GM23338 (cell line): ENCODE measurements around the gene RAD51B. TPM values are rescaled to one million over a fixed set of nuclear protein-coding genes. Genes with fewer than 3 reads are reported as not detected.

Experiments used
- ATAC-seq: fragments of 200-7000 bp; cut with Tn5 transposase; 3 replicates; pipeline ENCODE4 v1.9.1; 2020
- DNase-seq: peaks from one replicate; pipeline ENCODE4 v3.0.0-alpha.2; 2015; ENCODE audit warnings: low spot score
- H2AFZ ChIP-seq: fragments of 200-600 bp; sonication (generic); 2 replicates; pipeline ENCODE4 v1.8.0; 2016; ENCODE audit warnings: antibody characterized with exemption, mild to moderate bottlenecking, moderate library complexity
- H3F3A ChIP-seq: fragments of 200-600 bp; sonication (generic); replicated peaks from 2 replicates; pipeline ENCODE4 v1.8.0; 2017; ENCODE audit warnings: antibody characterized with exemption, mixed run types, low read depth
- H3K27ac ChIP-seq: fragments of 200-600 bp; sonication (generic); 2 replicates; pipeline ENCODE4 v1.6.1; 2016; ENCODE audit warnings: low read depth
- H3K27me3 ChIP-seq: fragments of 200-600 bp; sonication (generic); 2 replicates; pipeline ENCODE4 v1.8.0; 2016; ENCODE audit warnings: mild to moderate bottlenecking, mixed run types, moderate library complexity; ENCODE audit not compliant: insufficient read depth
- H3K36me3 ChIP-seq: fragments of 200-600 bp; sonication (generic); 2 replicates; pipeline ENCODE4 v1.8.0; 2016; ENCODE audit warnings: mild to moderate bottlenecking; ENCODE audit not compliant: insufficient read depth
- H3K4me1 ChIP-seq: fragments of 200-600 bp; sonication (generic); 2 replicates; pipeline ENCODE4 v1.8.0; 2016; ENCODE audit warnings: mild to moderate bottlenecking, moderate library complexity; ENCODE audit not compliant: insufficient read depth
- H3K4me2 ChIP-seq: fragments of 200-600 bp; sonication (generic); 2 replicates; pipeline ENCODE4 v1.7.1; 2017; ENCODE audit warnings: mixed run types
- H3K4me3 ChIP-seq: fragments of 200-600 bp; sonication (generic); 2 replicates; pipeline ENCODE4 v1.6.1; 2016; ENCODE audit warnings: mixed run types
- H3K79me2 ChIP-seq: fragments of 200-600 bp; sonication (generic); replicated peaks from 2 replicates; pipeline ENCODE4 v1.8.0; 2017; ENCODE audit warnings: mild to moderate bottlenecking; ENCODE audit not compliant: insufficient read depth
- H3K9me2 ChIP-seq: fragments of 200-600 bp; sonication (generic); 2 replicates; pipeline ENCODE4 v1.8.0; 2017; ENCODE audit not compliant: insufficient read depth
- H4K20me1 ChIP-seq: fragments of 200-600 bp; sonication (generic); replicated peaks from 2 replicates; pipeline ENCODE4 v1.8.0; 2017; ENCODE audit warnings: mild to moderate bottlenecking; ENCODE audit not compliant: insufficient read depth
- H3K27ac Mint-ChIP-seq: 2 replicates; pipeline ENCODE4 v1.8.0; 2020; ENCODE audit warnings: inconsistent platforms, mild to moderate bottlenecking, moderate library complexity, mixed read lengths
- H3K27me3 Mint-ChIP-seq: 3 replicates; pipeline ENCODE4 v1.8.0; 2022; ENCODE audit warnings: low read depth, mild to moderate bottlenecking, moderate library complexity, mixed read lengths, inconsistent platforms; ENCODE audit not compliant: insufficient read depth, poor library complexity
- H3K36me3 Mint-ChIP-seq: 3 replicates; pipeline ENCODE4 v1.8.0; 2021; ENCODE audit warnings: low read depth, mild to moderate bottlenecking, inconsistent platforms, moderate library complexity, mixed read lengths
- H3K4me1 Mint-ChIP-seq: 3 replicates; pipeline ENCODE4 v1.8.0; 2020; ENCODE audit warnings: mild to moderate bottlenecking, inconsistent platforms, mixed read lengths
- H3K4me3 Mint-ChIP-seq: 3 replicates; pipeline ENCODE4 v1.8.0; 2021; ENCODE audit warnings: moderate library complexity, mild to moderate bottlenecking, inconsistent platforms, mixed read lengths
- H3K9me3 Mint-ChIP-seq: 3 replicates; pipeline ENCODE4 v1.8.0; 2020; ENCODE audit warnings: moderate library complexity, mild to moderate bottlenecking, inconsistent platforms, mixed read lengths
- CREB1 ChIP-seq: fragments of 250-450 bp; sonication (Bioruptor Pico); IDR thresholded peaks from 2 replicates; pipeline ENCODE4 v1.5.0; 2020; ENCODE audit warnings: low read depth, mild to moderate bottlenecking, moderate library complexity
- ETS1 ChIP-seq: IDR thresholded peaks from 2 replicates; pipeline ENCODE4 v1.6.1; 2016; ENCODE audit warnings: antibody characterized with exemption
- EZH2 ChIP-seq: fragments of 200-600 bp; sonication (generic); IDR thresholded peaks from one replicate; pipeline ENCODE4 v1.8.0; 2017; ENCODE audit warnings: antibody characterized with exemption, mild to moderate bottlenecking, low read depth; ENCODE audit not compliant: unreplicated experiment
- EZH2phosphoT487 ChIP-seq: fragments of 200-600 bp; sonication (generic); IDR thresholded peaks from one replicate; pipeline ENCODE4 v1.8.1; 2018; ENCODE audit warnings: antibody characterized with exemption; ENCODE audit not compliant: unreplicated experiment
- JUNB ChIP-seq: IDR thresholded peaks from one replicate; pipeline ENCODE4 v1.6.1; 2016; ENCODE audit warnings: antibody characterized with exemption; ENCODE audit not compliant: unreplicated experiment
- POLR2AphosphoS5 ChIP-seq: IDR thresholded peaks from 2 replicates; pipeline ENCODE4 v1.6.1; 2016; ENCODE audit warnings: antibody characterized with exemption, low read depth
- ZNF114 ChIP-seq: fragments of 250-450 bp; sonication (Bioruptor Pico); IDR thresholded peaks from 2 replicates; pipeline ENCODE4 v1.5.0; 2020; ENCODE audit warnings: mild to moderate bottlenecking, moderate library complexity
- ZNF331 ChIP-seq: fragments of 250-450 bp; sonication (Bioruptor Pico); IDR thresholded peaks from 2 replicates; pipeline ENCODE4 v1.5.0; 2020; ENCODE audit warnings: low read depth, mild to moderate bottlenecking, moderate library complexity
- polyA plus RNA-seq: library from polyadenylated mRNA; unstranded; fragments of >200 nt; fragmentation: Nextera tagmentation; extraction: Ambion mirVana; gene quantifications from 2 replicates; pipeline ENCODE4 v1.2.1, GENCODE V29; 2016
- total RNA-seq: library from RNA; depleted of rRNA; stranded (reverse); fragments of >200 nt; shearing (Covaris generic); gene quantifications from 2 replicates; pipeline ENCODE4 v1.2.3, GENCODE V29; 2014
- TF ChIP-seq, protein P1 (sequence below): fragments of 250-450 bp; sonication (Bioruptor Pico); IDR thresholded peaks from 2 replicates; pipeline ENCODE4 v1.5.0; 2020; ENCODE audit warnings: mild to moderate bottlenecking, moderate library complexity
- TF ChIP-seq, protein P2 (sequence below), 2 experiments: fragments of 200-600 bp in 1 of 2; sonication (generic) in 1 of 2; conservative IDR thresholded peaks; 2 replicates each; pipeline versions ENCODE4 v1.5.1 to v1.6.1; 2016 to 2017; ENCODE audit warnings: antibody characterized with exemption in 2 of 2, low read depth in 2 of 2, mild to moderate bottlenecking in 2 of 2, moderate library complexity in 1 of 2

RAD51B gene
- total and polyA plus RNA-seq, 2 experiments from 2014 or later: 15.7 to 29.1 TPM

DNA sequence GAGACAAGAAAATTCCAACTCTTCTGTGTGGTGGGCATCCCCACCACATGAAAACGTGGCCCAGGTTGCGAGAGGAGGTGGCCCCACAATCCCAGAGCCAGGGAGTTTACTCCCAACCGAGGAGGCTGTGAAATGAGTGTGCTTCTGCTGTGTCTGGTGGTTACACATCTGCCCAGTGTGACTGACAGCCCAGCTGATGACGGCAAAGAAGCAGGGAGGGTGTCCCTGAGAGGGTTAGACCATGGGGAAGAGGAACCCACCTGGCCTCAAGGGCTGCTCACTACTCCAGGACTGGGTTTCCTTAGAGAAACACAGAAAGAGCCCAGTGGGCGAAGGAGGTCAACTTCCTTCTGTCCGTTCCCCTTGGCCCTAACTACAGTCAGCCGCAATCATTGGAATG is 948.7 kb downstream of the RAD51B start (continued):
- TF ChIP-seq, protein P1, sequence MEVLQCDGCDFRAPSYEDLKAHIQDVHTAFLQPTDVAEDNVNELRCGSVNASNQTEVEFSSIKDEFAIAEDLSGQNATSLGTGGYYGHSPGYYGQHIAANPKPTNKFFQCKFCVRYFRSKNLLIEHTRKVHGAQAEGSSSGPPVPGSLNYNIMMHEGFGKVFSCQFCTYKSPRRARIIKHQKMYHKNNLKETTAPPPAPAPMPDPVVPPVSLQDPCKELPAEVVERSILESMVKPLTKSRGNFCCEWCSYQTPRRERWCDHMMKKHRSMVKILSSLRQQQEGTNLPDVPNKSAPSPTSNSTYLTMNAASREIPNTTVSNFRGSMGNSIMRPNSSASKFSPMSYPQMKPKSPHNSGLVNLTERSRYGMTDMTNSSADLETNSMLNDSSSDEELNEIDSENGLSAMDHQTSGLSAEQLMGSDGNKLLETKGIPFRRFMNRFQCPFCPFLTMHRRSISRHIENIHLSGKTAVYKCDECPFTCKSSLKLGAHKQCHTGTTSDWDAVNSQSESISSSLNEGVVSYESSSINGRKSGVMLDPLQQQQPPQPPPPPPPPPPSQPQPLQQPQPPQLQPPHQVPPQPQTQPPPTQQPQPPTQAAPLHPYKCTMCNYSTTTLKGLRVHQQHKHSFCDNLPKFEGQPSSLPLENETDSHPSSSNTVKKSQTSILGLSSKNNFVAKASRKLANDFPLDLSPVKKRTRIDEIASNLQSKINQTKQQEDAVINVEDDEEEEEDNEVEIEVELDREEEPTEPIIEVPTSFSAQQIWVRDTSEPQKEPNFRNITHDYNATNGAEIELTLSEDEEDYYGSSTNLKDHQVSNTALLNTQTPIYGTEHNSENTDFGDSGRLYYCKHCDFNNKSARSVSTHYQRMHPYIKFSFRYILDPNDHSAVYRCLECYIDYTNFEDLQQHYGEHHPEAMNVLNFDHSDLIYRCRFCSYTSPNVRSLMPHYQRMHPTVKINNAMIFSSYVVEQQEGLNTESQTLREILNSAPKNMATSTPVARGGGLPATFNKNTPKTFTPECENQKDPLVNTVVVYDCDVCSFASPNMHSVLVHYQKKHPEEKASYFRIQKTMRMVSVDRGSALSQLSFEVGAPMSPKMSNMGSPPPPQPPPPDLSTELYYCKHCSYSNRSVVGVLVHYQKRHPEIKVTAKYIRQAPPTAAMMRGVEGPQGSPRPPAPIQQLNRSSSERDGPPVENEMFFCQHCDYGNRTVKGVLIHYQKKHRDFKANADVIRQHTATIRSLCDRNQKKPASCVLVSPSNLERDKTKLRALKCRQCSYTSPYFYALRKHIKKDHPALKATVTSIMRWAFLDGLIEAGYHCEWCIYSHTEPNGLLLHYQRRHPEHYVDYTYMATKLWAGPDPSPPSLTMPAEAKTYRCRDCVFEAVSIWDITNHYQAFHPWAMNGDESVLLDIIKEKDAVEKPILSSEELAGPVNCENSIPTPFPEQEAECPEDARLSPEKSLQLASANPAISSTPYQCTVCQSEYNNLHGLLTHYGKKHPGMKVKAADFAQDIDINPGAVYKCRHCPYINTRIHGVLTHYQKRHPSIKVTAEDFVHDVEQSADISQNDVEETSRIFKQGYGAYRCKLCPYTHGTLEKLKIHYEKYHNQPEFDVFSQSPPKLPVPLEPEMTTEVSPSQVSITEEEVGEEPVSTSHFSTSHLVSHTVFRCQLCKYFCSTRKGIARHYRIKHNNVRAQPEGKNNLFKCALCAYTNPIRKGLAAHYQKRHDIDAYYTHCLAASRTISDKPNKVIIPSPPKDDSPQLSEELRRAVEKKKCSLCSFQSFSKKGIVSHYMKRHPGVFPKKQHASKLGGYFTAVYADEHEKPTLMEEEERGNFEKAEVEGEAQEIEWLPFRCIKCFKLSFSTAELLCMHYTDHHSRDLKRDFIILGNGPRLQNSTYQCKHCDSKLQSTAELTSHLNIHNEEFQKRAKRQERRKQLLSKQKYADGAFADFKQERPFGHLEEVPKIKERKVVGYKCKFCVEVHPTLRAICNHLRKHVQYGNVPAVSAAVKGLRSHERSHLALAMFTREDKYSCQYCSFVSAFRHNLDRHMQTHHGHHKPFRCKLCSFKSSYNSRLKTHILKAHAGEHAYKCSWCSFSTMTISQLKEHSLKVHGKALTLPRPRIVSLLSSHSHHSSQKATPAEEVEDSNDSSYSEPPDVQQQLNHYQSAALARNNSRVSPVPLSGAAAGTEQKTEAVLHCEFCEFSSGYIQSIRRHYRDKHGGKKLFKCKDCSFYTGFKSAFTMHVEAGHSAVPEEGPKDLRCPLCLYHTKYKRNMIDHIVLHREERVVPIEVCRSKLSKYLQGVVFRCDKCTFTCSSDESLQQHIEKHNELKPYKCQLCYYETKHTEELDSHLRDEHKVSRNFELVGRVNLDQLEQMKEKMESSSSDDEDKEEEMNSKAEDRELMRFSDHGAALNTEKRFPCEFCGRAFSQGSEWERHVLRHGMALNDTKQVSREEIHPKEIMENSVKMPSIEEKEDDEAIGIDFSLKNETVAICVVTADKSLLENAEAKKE: no peak
- no peak for TF ChIP-seq JUNB
- TF ChIP-seq EZH2phosphoT487: no peak
- TF ChIP-seq ZNF114 (CRISPR knock-in tag): no peak
- TF ChIP-seq, protein P2, sequence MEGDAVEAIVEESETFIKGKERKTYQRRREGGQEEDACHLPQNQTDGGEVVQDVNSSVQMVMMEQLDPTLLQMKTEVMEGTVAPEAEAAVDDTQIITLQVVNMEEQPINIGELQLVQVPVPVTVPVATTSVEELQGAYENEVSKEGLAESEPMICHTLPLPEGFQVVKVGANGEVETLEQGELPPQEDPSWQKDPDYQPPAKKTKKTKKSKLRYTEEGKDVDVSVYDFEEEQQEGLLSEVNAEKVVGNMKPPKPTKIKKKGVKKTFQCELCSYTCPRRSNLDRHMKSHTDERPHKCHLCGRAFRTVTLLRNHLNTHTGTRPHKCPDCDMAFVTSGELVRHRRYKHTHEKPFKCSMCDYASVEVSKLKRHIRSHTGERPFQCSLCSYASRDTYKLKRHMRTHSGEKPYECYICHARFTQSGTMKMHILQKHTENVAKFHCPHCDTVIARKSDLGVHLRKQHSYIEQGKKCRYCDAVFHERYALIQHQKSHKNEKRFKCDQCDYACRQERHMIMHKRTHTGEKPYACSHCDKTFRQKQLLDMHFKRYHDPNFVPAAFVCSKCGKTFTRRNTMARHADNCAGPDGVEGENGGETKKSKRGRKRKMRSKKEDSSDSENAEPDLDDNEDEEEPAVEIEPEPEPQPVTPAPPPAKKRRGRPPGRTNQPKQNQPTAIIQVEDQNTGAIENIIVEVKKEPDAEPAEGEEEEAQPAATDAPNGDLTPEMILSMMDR (conservative IDR thresholded peaks at IDR 0.05; ENCODE audit: low read depth in 2 of 2): no peak
- TF ChIP-seq ZNF331 (CRISPR knock-in tag): no peak
- TF ChIP-seq POLR2AphosphoS5: no peak

GRCh38 chr14:68770051-68770450 is 950.5 kb downstream of the RAD51B start:
- no peak for DNase-seq
- no peak for TF ChIP-seq JUNB
- TF ChIP-seq EZH2: no peak
- TF ChIP-seq CREB1 (CRISPR knock-in tag): no peak
- no peak for TF ChIP-seq POLR2AphosphoS5
- TF ChIP-seq ZNF114 (CRISPR knock-in tag): no peak
- TF ChIP-seq ETS1: no peak
- TF ChIP-seq ZNF331 (CRISPR knock-in tag): no peak

More at GRCh38 chr14:68770051-68770450, 950.5 kb downstream of the RAD51B start:
- Histone ChIP-seq H3K4me3 (no peak overlapping the region), H3K27ac (no peak overlapping the region), H3F3A (no peaks in the 10 kb centered on the region), H3K4me2 (no peak overlapping the region), H3K36me3 (no peaks in the 10 kb centered on the region), H3K27me3 (no peaks in the 10 kb centered on the region), H3K4me1 (no peaks in the 10 kb centered on the region), H2AFZ (no peak overlapping the region), H3K79me2 (no peaks in the 10 kb centered on the region), H3K9me2 (peaks cover 5% of the 10 kb centered on the region; the same call in 1 of the 2 replicates), H4K20me1 (no peaks in the 10 kb centered on the region)
- H3K27ac Mint-ChIP-seq: no peak overlapping the region
- no peak for ATAC-seq
- H3K36me3 Mint-ChIP-seq: no peaks in the 10 kb centered on the region; the same call in 2 of the 3 replicates
- H3K9me3 Mint-ChIP-seq: no peaks in the 10 kb centered on the region; the same call in 2 of the 3 replicates
- peaks cover 4% of the 10 kb centered on the region for H3K4me1 Mint-ChIP-seq
- H3K27me3 Mint-ChIP-seq: no peaks in the 10 kb centered on the region
- H3K4me3 Mint-ChIP-seq: no peak overlapping the region
